HG03558 (cell line): ENCODE data around the gene ATP6V1B1.

Experiments
- ATAC-seq: cut with Tn5 transposase; IDR thresholded peaks from one replicate; pipeline ENCODE4 v1.9.1; 2021; ENCODE audit warnings: moderate number of reproducible peaks; ENCODE audit not compliant: unreplicated experiment; ENCODE audit errors: extremely low read depth

Gene ATP6V1B1

GRCh38 chr2:70942396-70943204, 6.9 kb downstream of the ATP6V1B1 start:
- ATAC-seq: no peak

DNA sequence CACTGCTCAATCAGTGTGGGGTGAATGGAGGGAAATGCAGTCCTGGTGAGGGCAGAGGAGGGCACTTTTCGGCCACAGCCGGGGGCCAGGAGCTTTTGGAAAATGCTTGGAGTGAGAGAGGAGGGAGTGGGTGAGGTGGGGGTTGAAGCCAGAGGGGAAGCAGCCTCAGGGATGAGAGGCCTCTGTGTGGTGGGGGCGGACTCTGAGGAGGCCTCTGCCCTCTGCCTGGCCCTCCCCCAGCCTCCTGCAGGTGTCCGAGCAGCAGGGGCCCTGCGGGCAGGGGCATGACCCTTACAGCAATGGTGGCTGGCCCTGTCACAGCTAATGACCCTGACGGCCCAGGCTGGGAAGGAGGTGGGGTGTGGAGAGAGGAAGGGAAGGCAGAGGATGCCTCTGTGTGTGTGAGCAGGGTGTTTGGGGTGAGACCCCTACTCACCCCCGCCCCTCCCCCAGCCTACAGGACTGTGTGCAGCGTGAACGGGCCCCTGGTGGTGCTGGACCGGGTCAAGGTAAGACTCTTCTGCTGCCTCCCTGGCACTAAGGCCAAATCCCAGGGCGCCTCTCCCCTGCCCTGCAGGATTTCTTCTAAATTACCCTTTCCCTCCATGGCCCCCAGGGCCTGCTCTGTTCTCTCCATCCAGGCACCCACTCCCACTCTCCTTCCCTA, 7.6 kb downstream of the ATP6V1B1 start:
- ATAC-seq: no peak

GRCh38 chr2:70944111-70944690, 8.5 kb downstream of the ATP6V1B1 start:
- ATAC-seq: no peak

- ATAC-seq: no peak
Measured at GRCh38 chr2:70946832-70947442, 11.2 kb downstream of the ATP6V1B1 start.

DNA sequence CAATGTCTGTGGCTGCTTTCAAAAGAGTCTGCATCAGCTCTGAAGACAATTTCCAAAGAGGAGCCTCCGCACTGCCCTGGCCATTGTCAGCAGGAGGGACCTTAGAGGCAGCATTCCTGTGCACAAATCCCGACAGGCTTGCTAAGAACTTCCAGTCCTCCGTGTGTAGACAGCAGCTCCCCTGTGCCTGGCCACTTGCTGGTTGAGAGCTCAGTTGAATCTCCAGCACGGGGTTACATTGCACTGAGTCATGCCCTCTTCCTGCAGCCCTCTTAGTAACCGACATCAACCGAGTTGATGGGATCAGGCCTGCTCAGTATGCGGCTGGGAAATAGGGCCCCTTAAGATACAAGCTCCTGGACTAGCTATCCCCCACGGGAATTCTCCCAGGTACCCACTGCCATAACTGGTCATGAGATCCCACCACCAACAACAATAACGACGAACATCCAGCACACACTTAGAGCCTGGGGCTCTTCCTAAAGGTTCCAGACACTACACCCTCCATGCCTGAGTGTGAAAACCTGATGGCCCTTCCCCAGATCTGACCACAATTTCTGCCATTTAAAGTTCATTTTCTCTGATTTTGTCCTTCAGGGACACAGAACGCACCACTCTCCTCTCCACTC, 12.0 kb downstream of the ATP6V1B1 start:
- no peak for ATAC-seq

GRCh38 chr2:70948337-70949003, 12.8 kb downstream of the ATP6V1B1 start:
- no peak for ATAC-seq

DNA sequence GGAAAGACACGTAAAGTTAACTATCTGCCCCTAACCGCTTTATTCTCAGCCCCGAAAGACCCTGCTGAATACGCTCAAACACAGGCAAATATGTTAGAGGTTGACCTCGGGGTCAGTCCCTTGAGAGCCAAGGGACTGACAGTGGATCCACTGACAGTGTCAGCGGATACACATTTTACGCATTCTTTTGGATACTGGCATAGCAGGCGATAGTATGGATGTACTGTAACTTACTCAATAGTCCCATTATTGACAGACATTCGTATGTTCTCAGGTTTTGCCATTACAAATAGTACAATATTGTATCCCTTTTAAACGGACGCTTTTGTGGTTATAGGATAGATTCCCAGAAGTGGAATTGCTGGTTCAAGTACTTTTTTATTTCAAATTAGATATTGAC, 13.4 kb downstream of the ATP6V1B1 start:
- no peak for ATAC-seq

DNA sequence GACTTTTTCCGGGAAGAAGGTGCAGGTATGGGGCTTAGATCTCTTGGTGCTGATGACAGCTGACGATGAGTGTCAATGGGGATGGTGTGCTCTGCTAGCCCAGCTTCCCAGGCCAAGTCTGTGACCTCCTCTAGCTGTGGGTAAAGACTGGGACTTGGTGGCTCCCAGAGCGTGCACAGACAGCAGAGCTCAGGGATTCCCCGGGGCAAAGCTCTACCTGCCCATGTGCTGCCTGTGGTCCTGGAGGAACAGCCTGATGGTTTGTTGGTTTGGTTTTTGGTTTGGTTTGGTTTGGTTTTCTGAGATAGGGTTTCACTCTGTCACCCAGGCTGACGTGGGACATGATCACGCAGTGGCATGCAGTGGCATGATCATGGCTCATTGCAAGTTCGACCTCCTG, 19.2 kb downstream of the ATP6V1B1 start:
- no peak for ATAC-seq

DNA sequence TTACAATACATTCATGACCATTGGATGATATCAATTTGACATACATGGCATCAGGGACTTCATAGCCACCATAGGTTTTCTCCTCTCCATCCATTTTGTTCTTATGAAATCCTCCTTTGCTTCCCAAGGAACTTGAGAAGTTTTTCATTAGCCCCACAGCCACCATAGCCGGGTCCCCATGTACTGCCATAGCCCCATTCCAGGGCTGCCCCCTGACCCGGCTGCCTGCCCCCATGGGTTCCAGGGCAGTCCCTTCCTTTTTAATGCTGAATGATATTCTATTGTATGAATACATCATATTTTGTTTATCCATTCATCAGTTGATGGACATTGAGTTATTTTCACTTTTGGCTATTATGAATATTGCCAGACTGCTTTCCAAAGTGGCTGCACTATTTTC, 20.4 kb downstream of the ATP6V1B1 start:
- no peak for ATAC-seq

- no peak for ATAC-seq
Measured at GRCh38 chr2:70957798-70958197, 22.1 kb downstream of the ATP6V1B1 start.

DNA sequence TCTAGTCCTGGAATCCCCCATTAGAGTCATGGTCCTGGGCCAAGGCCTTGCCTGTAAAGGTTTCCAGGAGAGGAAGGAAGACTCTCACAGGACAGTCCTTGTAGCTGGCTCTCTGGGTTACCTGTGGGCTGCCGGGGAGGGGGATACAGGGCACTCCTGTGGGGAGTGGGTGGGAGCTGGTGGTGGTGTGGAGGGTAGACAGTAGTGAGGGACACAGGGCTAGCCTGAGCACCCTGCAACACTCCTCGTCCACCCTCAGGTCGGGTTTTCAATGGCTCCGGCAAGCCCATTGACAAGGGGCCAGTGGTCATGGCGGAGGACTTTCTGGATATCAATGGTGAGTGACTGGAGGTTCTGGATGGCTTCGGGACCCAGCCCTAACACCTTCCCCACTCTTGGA, 23.1 kb downstream of the ATP6V1B1 start:
- no peak for ATAC-seq

- ATAC-seq: no peak
Measured at GRCh38 chr2:70959271-70959761, 23.6 kb downstream of the ATP6V1B1 start.

GRCh38 chr2:70959851-70960832, 24.4 kb downstream of the ATP6V1B1 start:
- no peak for ATAC-seq

DNA sequence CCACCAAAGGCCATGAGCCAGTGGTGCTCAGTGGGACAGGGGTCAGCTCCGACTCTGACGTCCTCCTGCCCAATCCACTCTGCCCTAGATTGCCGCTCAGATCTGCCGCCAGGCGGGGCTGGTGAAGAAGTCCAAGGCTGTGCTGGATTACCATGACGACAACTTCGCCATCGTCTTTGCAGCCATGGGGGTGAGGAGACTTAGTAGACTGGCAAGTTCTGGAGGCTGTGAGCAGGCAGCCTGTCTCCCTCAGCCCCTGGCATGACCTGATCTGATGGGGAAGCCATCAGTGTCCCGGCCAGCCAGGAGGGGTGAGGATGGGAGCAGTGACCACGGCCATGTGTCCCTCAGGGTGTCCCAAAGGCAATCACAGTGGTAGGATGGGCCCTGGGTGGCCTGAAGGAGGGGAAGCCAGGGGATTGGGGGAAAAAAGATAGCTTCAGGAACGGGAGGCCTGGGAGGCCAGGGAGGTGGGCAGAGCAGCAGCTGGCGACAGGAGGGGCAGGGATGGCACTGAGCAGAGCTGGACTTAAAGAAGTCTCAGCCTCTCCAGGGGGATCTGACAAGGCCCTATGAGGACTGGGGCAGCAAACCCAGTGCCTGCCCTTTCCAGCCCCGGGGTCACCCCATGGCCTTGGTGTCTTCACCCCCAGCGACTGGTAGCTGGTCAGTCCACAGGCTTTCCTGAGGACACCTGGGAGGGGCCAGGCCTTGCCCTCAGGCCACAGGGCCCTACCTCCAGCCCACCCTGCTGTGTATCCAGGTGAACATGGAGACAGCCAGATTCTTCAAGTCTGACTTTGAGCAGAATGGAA, 25.3 kb downstream of the ATP6V1B1 start:
- no peak for ATAC-seq

- no peak for ATAC-seq
Measured at GRCh38 chr2:70961648-70961994, 25.9 kb downstream of the ATP6V1B1 start.

DNA sequence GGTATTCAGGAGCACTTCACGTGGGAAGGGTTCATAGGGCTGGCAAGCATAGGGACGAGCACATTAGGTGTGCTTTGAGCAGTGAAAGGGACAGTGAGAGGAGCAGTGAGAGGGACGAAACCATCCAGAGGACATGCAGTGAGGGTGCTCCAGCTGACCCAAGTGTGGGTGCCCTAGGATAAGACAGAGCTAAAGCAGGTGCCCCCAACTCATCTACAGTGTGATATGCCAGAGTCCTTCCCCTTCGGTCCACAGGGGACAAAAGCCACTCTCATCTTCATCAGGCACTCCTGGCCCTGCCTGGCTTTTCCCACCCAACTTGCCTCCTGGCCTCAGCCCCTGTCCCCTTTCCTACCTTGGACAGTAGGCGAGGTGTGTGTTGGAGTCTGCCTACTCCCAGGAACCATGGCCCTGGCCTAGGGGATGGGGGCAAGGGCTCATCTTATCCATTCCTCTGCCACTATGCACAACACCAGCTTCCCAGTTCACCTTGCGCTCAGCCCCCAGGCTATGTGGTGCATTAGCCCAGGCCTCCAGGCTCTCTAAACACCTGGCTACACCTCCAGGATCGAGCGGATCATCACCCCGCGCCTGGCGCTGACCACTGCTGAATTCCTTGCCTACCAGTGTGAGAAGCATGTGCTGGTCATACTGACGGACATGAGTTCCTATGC, 26.6 kb downstream of the ATP6V1B1 start:
- no peak for ATAC-seq
